Measurements from ENCODE around the gene APPL1.

DNA sequence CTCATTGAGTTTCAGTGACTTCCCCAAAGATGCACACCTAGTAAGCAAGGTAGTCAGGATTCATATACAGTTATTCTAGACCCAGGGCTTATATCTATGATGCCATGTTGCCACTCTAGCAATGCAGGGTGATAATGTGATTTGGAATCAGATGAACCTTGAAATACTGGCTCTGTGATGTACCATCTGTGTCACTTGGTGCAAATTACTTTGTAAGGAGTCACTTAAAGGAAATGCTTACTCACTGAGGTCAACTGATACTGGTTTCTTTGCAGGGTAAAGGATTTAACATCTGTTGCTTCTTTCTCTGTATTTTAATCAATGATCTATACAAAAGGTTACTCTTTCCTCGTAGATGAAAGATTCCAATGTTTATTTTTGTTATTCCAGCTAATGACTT is 54.2 kb downstream of the APPL1 start:
- TF ChIP-seq, protein P1, sequence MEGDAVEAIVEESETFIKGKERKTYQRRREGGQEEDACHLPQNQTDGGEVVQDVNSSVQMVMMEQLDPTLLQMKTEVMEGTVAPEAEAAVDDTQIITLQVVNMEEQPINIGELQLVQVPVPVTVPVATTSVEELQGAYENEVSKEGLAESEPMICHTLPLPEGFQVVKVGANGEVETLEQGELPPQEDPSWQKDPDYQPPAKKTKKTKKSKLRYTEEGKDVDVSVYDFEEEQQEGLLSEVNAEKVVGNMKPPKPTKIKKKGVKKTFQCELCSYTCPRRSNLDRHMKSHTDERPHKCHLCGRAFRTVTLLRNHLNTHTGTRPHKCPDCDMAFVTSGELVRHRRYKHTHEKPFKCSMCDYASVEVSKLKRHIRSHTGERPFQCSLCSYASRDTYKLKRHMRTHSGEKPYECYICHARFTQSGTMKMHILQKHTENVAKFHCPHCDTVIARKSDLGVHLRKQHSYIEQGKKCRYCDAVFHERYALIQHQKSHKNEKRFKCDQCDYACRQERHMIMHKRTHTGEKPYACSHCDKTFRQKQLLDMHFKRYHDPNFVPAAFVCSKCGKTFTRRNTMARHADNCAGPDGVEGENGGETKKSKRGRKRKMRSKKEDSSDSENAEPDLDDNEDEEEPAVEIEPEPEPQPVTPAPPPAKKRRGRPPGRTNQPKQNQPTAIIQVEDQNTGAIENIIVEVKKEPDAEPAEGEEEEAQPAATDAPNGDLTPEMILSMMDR (IDR thresholded peaks at IDR 0.05), result no peak
- TF ChIP-seq POLR2A (IDR thresholded peaks at IDR 0.05), result no peak
